GM18909 (cell line): Measurements from ENCODE around the gene HPRT1.

Experiments
- ATAC-seq: cut with Tn5 transposase; IDR thresholded peaks from one replicate; pipeline ENCODE4 v1.9.1; 2021; ENCODE audit warnings: mild to moderate bottlenecking; ENCODE audit not compliant: unreplicated experiment, poor library complexity

Gene HPRT1

GRCh38 chrX:134541906-134542305 lies 81.9 kb downstream of the HPRT1 start:
- ATAC-seq, result no peak

GRCh38 chrX:134542485-134542884 lies 82.5 kb downstream of the HPRT1 start:
- ATAC-seq, result peak; percentile 62

GRCh38 chrX:134543288-134543687 lies 83.3 kb downstream of the HPRT1 start:
- no peak for ATAC-seq

- no peak for ATAC-seq
These were observed 84.2 kb downstream of the HPRT1 start for GRCh38 chrX:134544135-134544512.

- ATAC-seq, result no peak
These were observed 84.7 kb downstream of the HPRT1 start for GRCh38 chrX:134544513-134545151.

GRCh38 chrX:134545510-134545909 lies 85.5 kb downstream of the HPRT1 start:
- ATAC-seq, result no peak

- ATAC-seq, result no peak
These were observed 86.2 kb downstream of the HPRT1 start for GRCh38 chrX:134546187-134546586.

GRCh38 chrX:134547047-134547679 lies 87.2 kb downstream of the HPRT1 start:
- no peak for ATAC-seq

- ATAC-seq, result peak; percentile 30
These were observed 88.6 kb downstream of the HPRT1 start for GRCh38 chrX:134548257-134549201.
